ENCODE data around the gene FES. TPM values are rescaled to one million over a fixed set of nuclear protein-coding genes. Genes with fewer than 3 reads are reported as not detected.
"Not testable (repeated sequence)": the region's sequence is repeated elsewhere in the genome, so short reads cannot be mapped to it uniquely, and the experiment has no call there.

The FES gene
- total RNA-seq, 1 donor from 2014 or later, result 15.1 TPM

GRCh38 chr15:90871139-90871715 lies 13.1 kb upstream of the FES start:
- peaks cover under 1% of the 10 kb centered on the region for H3K36me3 ChIP-seq (ENCODE audit: control insufficient read depth, insufficient read depth, low read length)
- H3K27me3 ChIP-seq (ENCODE audit: control insufficient read depth, insufficient read depth, low read length), result no peaks in the 10 kb centered on the region
- H3K4me3 ChIP-seq (ENCODE audit: low read depth, low read length), result peak overlapping the region; percentile 51
- DNase-seq (ENCODE audit: low read depth), result no peak
- TF ChIP-seq CTCF (IDR thresholded peaks at IDR 0.05; ENCODE audit: insufficient read depth, low read length, poor library complexity, severe bottlenecking), result no peak

- no peak for DNase-seq (ENCODE audit: low read depth)
These were observed 12.4 kb upstream of the FES start for GRCh38 chr15:90871716-90872485.

GRCh38 chr15:90872486-90873184 lies 11.7 kb upstream of the FES start:
- H3K4me3 ChIP-seq (ENCODE audit: low read depth, low read length), result peak overlapping the region; percentile 51
- peak; percentile 55 for DNase-seq (ENCODE audit: low read depth)
- no peak for TF ChIP-seq CTCF (IDR thresholded peaks at IDR 0.05; ENCODE audit: insufficient read depth, low read length, poor library complexity, severe bottlenecking)

More at GRCh38 chr15:90871716-90872485, 12.4 kb upstream of the FES start:
- no peak for TF ChIP-seq CTCF (IDR thresholded peaks at IDR 0.05; ENCODE audit: insufficient read depth, low read length, poor library complexity, severe bottlenecking)
- no peaks in the 10 kb centered on the region for H3K27me3 ChIP-seq (ENCODE audit: control insufficient read depth, insufficient read depth, low read length)
- H3K4me3 ChIP-seq (ENCODE audit: low read depth, low read length), result peak overlapping the region; percentile 51
- peaks cover 2% of the 10 kb centered on the region for H3K36me3 ChIP-seq (ENCODE audit: control insufficient read depth, insufficient read depth, low read length)

GRCh38 chr15:90873488-90873997 lies 10.8 kb upstream of the FES start:
- Histone ChIP-seq H3K36me3 (ENCODE audit: control insufficient read depth, insufficient read depth, low read length) (peaks cover 2% of the 10 kb centered on the region), H3K27me3 (ENCODE audit: control insufficient read depth, insufficient read depth, low read length) (no peaks in the 10 kb centered on the region), H3K4me3 (ENCODE audit: low read depth, low read length) (no peak overlapping the region)
- DNase-seq (ENCODE audit: low read depth), result no peak
- TF ChIP-seq CTCF (IDR thresholded peaks at IDR 0.05; ENCODE audit: insufficient read depth, low read length, poor library complexity, severe bottlenecking), result no peak

More at GRCh38 chr15:90872486-90873184, 11.7 kb upstream of the FES start:
- Histone ChIP-seq H3K36me3 (ENCODE audit: control insufficient read depth, insufficient read depth, low read length) (peaks cover 2% of the 10 kb centered on the region), H3K27me3 (ENCODE audit: control insufficient read depth, insufficient read depth, low read length) (no peaks in the 10 kb centered on the region)

GRCh38 chr15:90873998-90874605 lies 10.2 kb upstream of the FES start:
- no peak for DNase-seq (ENCODE audit: low read depth)
- H3K4me3 ChIP-seq (ENCODE audit: low read depth, low read length), result no peak overlapping the region
- no peak for TF ChIP-seq CTCF (IDR thresholded peaks at IDR 0.05; ENCODE audit: insufficient read depth, low read length, poor library complexity, severe bottlenecking)
- H3K36me3 ChIP-seq (ENCODE audit: control insufficient read depth, insufficient read depth, low read length), result peaks cover 2% of the 10 kb centered on the region
- H3K27me3 ChIP-seq (ENCODE audit: control insufficient read depth, insufficient read depth, low read length), result no peaks in the 10 kb centered on the region

- not testable (repeated sequence) for H3K4me3 ChIP-seq (ENCODE audit: low read depth, low read length); DNase-seq (ENCODE audit: low read depth); H3K27me3 ChIP-seq (ENCODE audit: control insufficient read depth, insufficient read depth, low read length); H3K36me3 ChIP-seq (ENCODE audit: control insufficient read depth, insufficient read depth, low read length)
These were observed 9.3 kb upstream of the FES start for GRCh38 chr15:90874986-90875385.
